ENCODE results near the gene SYNPR.

Gene SYNPR

GRCh38 chr3:63479661-63480035 is 201.5 kb downstream of the SYNPR start:
- DNase-seq (ENCODE audit: extremely low read depth, insufficient read length), result no peak
- Histone ChIP-seq H3K27me3 (replicated peaks; ENCODE audit: control insufficient read depth, insufficient read depth, low read length) (no peaks in the 10 kb centered on the region), H3K36me3 (ENCODE audit: control insufficient read depth, insufficient read depth, low read length) (no peaks in the 10 kb centered on the region), H3K4me3 (replicated peaks; ENCODE audit: low read depth, low read length) (no peak overlapping the region)
- no peak for TF ChIP-seq CTCF (IDR thresholded peaks at IDR 0.05; ENCODE audit: insufficient read depth, low read length, poor library complexity, severe bottlenecking)

- no peak for TF ChIP-seq CTCF (IDR thresholded peaks at IDR 0.05; ENCODE audit: insufficient read depth, low read length, poor library complexity, severe bottlenecking)
- Histone ChIP-seq H3K4me3 (replicated peaks; ENCODE audit: low read depth, low read length) (no peak overlapping the region), H3K36me3 (ENCODE audit: control insufficient read depth, insufficient read depth, low read length) (no peaks in the 10 kb centered on the region), H3K27me3 (replicated peaks; ENCODE audit: control insufficient read depth, insufficient read depth, low read length) (no peaks in the 10 kb centered on the region)
- DNase-seq (ENCODE audit: extremely low read depth, insufficient read length), result no peak
These were observed 203.5 kb downstream of the SYNPR start for GRCh38 chr3:63481627-63482026.

- Histone ChIP-seq H3K4me3 (replicated peaks; ENCODE audit: low read depth, low read length) (no peak overlapping the region), H3K27me3 (replicated peaks; ENCODE audit: control insufficient read depth, insufficient read depth, low read length) (no peaks in the 10 kb centered on the region), H3K36me3 (ENCODE audit: control insufficient read depth, insufficient read depth, low read length) (no peaks in the 10 kb centered on the region)
- no peak for TF ChIP-seq CTCF (IDR thresholded peaks at IDR 0.05; ENCODE audit: insufficient read depth, low read length, poor library complexity, severe bottlenecking)
- DNase-seq (ENCODE audit: extremely low read depth, insufficient read length), result no peak
These were observed 204.2 kb downstream of the SYNPR start for GRCh38 chr3:63482341-63482740.

- no peak for DNase-seq (ENCODE audit: extremely low read depth, insufficient read length)
- TF ChIP-seq CTCF (IDR thresholded peaks at IDR 0.05; ENCODE audit: insufficient read depth, low read length, poor library complexity, severe bottlenecking), result no peak
- H3K27me3 ChIP-seq (replicated peaks; ENCODE audit: control insufficient read depth, insufficient read depth, low read length), result no peaks in the 10 kb centered on the region; the same call in 1 of the 2 replicates
- H3K36me3 ChIP-seq (ENCODE audit: control insufficient read depth, insufficient read depth, low read length), result no peaks in the 10 kb centered on the region
- no peak overlapping the region for H3K4me3 ChIP-seq (replicated peaks; ENCODE audit: low read depth, low read length)
These were observed 214.4 kb downstream of the SYNPR start for GRCh38 chr3:63492464-63492863.

GRCh38 chr3:63493101-63493500 is 215.0 kb downstream of the SYNPR start:
- no peak for TF ChIP-seq CTCF (IDR thresholded peaks at IDR 0.05; ENCODE audit: insufficient read depth, low read length, poor library complexity, severe bottlenecking)
- Histone ChIP-seq H3K27me3 (replicated peaks; ENCODE audit: control insufficient read depth, insufficient read depth, low read length) (no peaks in the 10 kb centered on the region; the same call in 1 of the 2 replicates), H3K36me3 (ENCODE audit: control insufficient read depth, insufficient read depth, low read length) (no peaks in the 10 kb centered on the region), H3K4me3 (replicated peaks; ENCODE audit: low read depth, low read length) (no peak overlapping the region)
- DNase-seq (ENCODE audit: extremely low read depth, insufficient read length), result no peak

- no peak for DNase-seq (ENCODE audit: extremely low read depth, insufficient read length)
- no peak for TF ChIP-seq CTCF (IDR thresholded peaks at IDR 0.05; ENCODE audit: insufficient read depth, low read length, poor library complexity, severe bottlenecking)
These were observed 216.5 kb downstream of the SYNPR start for GRCh38 chr3:63494646-63495045.

More at GRCh38 chr3:63494646-63495045, 216.5 kb downstream of the SYNPR start:
- Histone ChIP-seq H3K4me3 (replicated peaks; ENCODE audit: low read depth, low read length) (no peak overlapping the region), H3K27me3 (replicated peaks; ENCODE audit: control insufficient read depth, insufficient read depth, low read length) (no peaks in the 10 kb centered on the region; the same call in 1 of the 2 replicates), H3K36me3 (ENCODE audit: control insufficient read depth, insufficient read depth, low read length) (no peaks in the 10 kb centered on the region)

All from GM06990 (cell line).